ENCODE data around the gene RILPL1.

DNA sequence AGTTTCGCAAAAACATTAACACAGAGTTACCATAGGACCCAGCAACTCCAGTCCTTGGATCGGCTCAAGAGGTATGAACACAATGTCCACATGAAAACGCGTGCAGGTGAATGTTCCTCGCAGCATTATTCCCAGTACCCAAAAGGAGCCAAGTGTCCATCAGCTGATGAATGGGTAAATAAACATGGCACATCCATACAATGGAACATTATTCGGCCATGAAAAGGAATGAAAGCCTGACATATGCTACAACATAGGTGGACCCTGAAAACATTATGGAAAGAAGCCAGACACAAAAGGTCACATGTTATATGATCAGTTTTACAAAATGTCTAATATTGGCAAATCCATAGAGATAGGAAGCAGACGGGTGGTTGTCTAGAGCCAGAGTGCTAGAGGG, 9.1 kb downstream of the RILPL1 start:
- no peak for TF ChIP-seq SMC3 (IDR thresholded peaks at IDR 0.05; ENCODE audit: borderline replicate concordance, low read length)
- TF ChIP-seq TBL1XR1 (IDR thresholded peaks at IDR 0.05; ENCODE audit: low read depth, low read length): no peak
- TF ChIP-seq, protein P1, sequence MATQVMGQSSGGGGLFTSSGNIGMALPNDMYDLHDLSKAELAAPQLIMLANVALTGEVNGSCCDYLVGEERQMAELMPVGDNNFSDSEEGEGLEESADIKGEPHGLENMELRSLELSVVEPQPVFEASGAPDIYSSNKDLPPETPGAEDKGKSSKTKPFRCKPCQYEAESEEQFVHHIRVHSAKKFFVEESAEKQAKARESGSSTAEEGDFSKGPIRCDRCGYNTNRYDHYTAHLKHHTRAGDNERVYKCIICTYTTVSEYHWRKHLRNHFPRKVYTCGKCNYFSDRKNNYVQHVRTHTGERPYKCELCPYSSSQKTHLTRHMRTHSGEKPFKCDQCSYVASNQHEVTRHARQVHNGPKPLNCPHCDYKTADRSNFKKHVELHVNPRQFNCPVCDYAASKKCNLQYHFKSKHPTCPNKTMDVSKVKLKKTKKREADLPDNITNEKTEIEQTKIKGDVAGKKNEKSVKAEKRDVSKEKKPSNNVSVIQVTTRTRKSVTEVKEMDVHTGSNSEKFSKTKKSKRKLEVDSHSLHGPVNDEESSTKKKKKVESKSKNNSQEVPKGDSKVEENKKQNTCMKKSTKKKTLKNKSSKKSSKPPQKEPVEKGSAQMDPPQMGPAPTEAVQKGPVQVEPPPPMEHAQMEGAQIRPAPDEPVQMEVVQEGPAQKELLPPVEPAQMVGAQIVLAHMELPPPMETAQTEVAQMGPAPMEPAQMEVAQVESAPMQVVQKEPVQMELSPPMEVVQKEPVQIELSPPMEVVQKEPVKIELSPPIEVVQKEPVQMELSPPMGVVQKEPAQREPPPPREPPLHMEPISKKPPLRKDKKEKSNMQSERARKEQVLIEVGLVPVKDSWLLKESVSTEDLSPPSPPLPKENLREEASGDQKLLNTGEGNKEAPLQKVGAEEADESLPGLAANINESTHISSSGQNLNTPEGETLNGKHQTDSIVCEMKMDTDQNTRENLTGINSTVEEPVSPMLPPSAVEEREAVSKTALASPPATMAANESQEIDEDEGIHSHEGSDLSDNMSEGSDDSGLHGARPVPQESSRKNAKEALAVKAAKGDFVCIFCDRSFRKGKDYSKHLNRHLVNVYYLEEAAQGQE (IDR thresholded peaks at IDR 0.05; ENCODE audit: low read depth, low read length): no peak
- TF ChIP-seq, protein P2, sequence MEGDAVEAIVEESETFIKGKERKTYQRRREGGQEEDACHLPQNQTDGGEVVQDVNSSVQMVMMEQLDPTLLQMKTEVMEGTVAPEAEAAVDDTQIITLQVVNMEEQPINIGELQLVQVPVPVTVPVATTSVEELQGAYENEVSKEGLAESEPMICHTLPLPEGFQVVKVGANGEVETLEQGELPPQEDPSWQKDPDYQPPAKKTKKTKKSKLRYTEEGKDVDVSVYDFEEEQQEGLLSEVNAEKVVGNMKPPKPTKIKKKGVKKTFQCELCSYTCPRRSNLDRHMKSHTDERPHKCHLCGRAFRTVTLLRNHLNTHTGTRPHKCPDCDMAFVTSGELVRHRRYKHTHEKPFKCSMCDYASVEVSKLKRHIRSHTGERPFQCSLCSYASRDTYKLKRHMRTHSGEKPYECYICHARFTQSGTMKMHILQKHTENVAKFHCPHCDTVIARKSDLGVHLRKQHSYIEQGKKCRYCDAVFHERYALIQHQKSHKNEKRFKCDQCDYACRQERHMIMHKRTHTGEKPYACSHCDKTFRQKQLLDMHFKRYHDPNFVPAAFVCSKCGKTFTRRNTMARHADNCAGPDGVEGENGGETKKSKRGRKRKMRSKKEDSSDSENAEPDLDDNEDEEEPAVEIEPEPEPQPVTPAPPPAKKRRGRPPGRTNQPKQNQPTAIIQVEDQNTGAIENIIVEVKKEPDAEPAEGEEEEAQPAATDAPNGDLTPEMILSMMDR (IDR thresholded peaks at IDR 0.05 in 2 of 3, conservative IDR thresholded peaks at IDR 0.05 in 1 of 3; ENCODE audit: control insufficient read depth in 2 of 3, extremely low read depth in 1 of 3, insufficient read depth in 1 of 3, low read depth in 3 of 3, low read length in 3 of 3): no peak
- TF ChIP-seq BHLHE40 (IDR thresholded peaks at IDR 0.05; ENCODE audit: borderline replicate concordance in 1 of 2, low read depth in 2 of 2, low read length in 1 of 2): no peak
- TF ChIP-seq ZZZ3 (IDR thresholded peaks at IDR 0.05; ENCODE audit: control insufficient read depth, insufficient read length, low read depth): no peak
- no peak for TF ChIP-seq EZH2 (IDR thresholded peaks at IDR 0.05; ENCODE audit: borderline replicate concordance, control insufficient read depth, low read depth, low read length)
- no peak for TF ChIP-seq HDAC2 (IDR thresholded peaks at IDR 0.05)
- no peak for TF ChIP-seq MEF2A (IDR thresholded peaks at IDR 0.05; ENCODE audit: insufficient read depth, low read depth, low read length)
- TF ChIP-seq JUNB (IDR thresholded peaks at IDR 0.05): no peak

Data from GM12878 (cell line).